GM12878 (cell line): ENCODE results near the gene RFX3. TPM values are rescaled to one million over a fixed set of nuclear protein-coding genes. Genes with fewer than 3 reads are reported as not detected.

Experiments
- ATAC-seq: fragments of 200-7000 bp; cut with Tn5 transposase; 3 replicates; pipeline ENCODE4 v1.9.1; 2020; ENCODE audit warnings: mild to moderate bottlenecking, moderate library complexity
- BruUV-seq: library from RNA; stranded (reverse); fragments of 400-500 nt; replicated peaks from 2 replicates; lab custom pipeline; 2021; lab: Mats Ljungman, UMichigan
- CTCF ChIA-PET: fragments of 300-600 bp; sonication (Branson Sonifier 250); formaldehyde crosslinking; extraction: SDS; loops from one replicate; lab custom pipeline; 2021; ENCODE audit warnings: inconsistent platforms; lab: Yijun Ruan, JAX
- POLR2A ChIA-PET: fragments of 350-600 bp; formaldehyde crosslinking; extraction: SDS; loops from one replicate; lab custom pipeline; 2021; ENCODE audit warnings: inconsistent platforms; lab: Charles Lee
- RAD21 ChIA-PET: fragments of 300-600 bp; sonication (Branson Sonifier 250); formaldehyde crosslinking; loops from one replicate; lab custom pipeline; 2023; ENCODE audit warnings: antibody characterized with exemption; ENCODE audit not compliant: unreplicated experiment; lab: Charles Lee
- SMC1A ChIA-PET: fragments of 300-600 bp; sonication (Branson Sonifier 250); formaldehyde crosslinking; loops from one replicate; lab custom pipeline; 2023; ENCODE audit not compliant: unreplicated experiment, uncharacterized antibody; lab: Charles Lee
- DNase-seq: peaks from one replicate; pipeline ENCODE4 v3.0.0-alpha.2; 2011; ENCODE audit warnings: low read depth, low spot score
- FAIRE-seq: peaks from 3 replicates; lab custom pipeline; 2011; peaks lifted over from hg19 to GRCh38; lab: Jason Lieb, UNC
- H2AFZ ChIP-seq: 2 replicates; pipeline ENCODE4 v1.6.0; 2011; ENCODE audit warnings: low read depth, low read length, control low read depth; ENCODE audit not compliant: control insufficient read depth
- H3K27ac ChIP-seq: 2 replicates; pipeline ENCODE4 v1.5.1; 2011; ENCODE audit warnings: control low read depth; ENCODE audit not compliant: control insufficient read depth, insufficient read depth
- H3K27me3 ChIP-seq, 2 experiments: replicated peaks in 1 of 2; 2 replicates each; pipeline versions ENCODE4 v1.6.0 to v1.6.1; 2011; ENCODE audit warnings: low read length in 1 of 2; ENCODE audit not compliant: control insufficient read depth in 2 of 2, insufficient read depth in 2 of 2
- H3K36me3 ChIP-seq, 2 experiments: 2 replicates each; pipeline ENCODE4 v1.5.1; 2011; ENCODE audit warnings: low read length in 1 of 2; ENCODE audit not compliant: control insufficient read depth in 2 of 2, insufficient read depth in 2 of 2
- H3K4me1 ChIP-seq: 2 replicates; pipeline ENCODE4 v1.6.1; 2011; ENCODE audit warnings: mild to moderate bottlenecking, low read length, moderate library complexity, mixed read lengths; ENCODE audit not compliant: control insufficient read depth, insufficient read depth
- H3K4me2 ChIP-seq: 2 replicates; pipeline ENCODE4 v1.6.0; 2011; ENCODE audit warnings: control low read depth; ENCODE audit not compliant: control insufficient read depth, insufficient read depth
- H3K4me3 ChIP-seq: fragments of 200-600 bp; sonication (generic); 2 replicates; pipeline ENCODE4 v1.5.1; 2016
- H3K79me2 ChIP-seq: 2 replicates; pipeline ENCODE4 v1.6.0; 2011; ENCODE audit warnings: low read length; ENCODE audit not compliant: control insufficient read depth, insufficient read depth
- H3K9ac ChIP-seq: 2 replicates; pipeline ENCODE4 v1.8.0; 2011; ENCODE audit warnings: low read length, control low read depth, mixed read lengths; ENCODE audit not compliant: control insufficient read depth, insufficient read depth
- H3K9me3 ChIP-seq: replicated peaks from 3 replicates; pipeline ENCODE4 v1.5.1; 2011; ENCODE audit warnings: mild to moderate bottlenecking, low read length; ENCODE audit not compliant: control insufficient read depth, insufficient read depth
- H4K20me1 ChIP-seq: 2 replicates; pipeline ENCODE4 v1.6.0; 2011; ENCODE audit not compliant: control insufficient read depth, insufficient read depth
- BACH1 ChIP-seq: fragments of 450-650 bp; IDR thresholded peaks from 2 replicates; pipeline ENCODE4 v1.6.1; 2017; ENCODE audit warnings: mild to moderate bottlenecking, borderline replicate concordance
- CHD4 ChIP-seq: fragments of 200-600 bp; sonication (generic); IDR thresholded peaks from 2 replicates; pipeline ENCODE4 v1.6.1; 2016; ENCODE audit warnings: mild to moderate bottlenecking
- E2F8 ChIP-seq: fragments of 450-650 bp; IDR thresholded peaks from 2 replicates; pipeline ENCODE4 v1.6.1; 2018; ENCODE audit warnings: mild to moderate bottlenecking, low read depth, moderate library complexity; ENCODE audit not compliant: partially characterized antibody
- NFYA ChIP-seq: IDR thresholded peaks from 2 replicates; pipeline ENCODE4 v1.6.1; 2011; ENCODE audit warnings: low read depth, mild to moderate bottlenecking, low read length, improper control_type of control experiment, borderline replicate concordance
- NRF1 ChIP-seq: conservative IDR thresholded peaks from 2 replicates; pipeline ENCODE4 v1.6.1; 2011; ENCODE audit warnings: mild to moderate bottlenecking, low read depth, low read length, improper control_type of control experiment
- POLR2AphosphoS2 ChIP-seq: IDR thresholded peaks from 2 replicates; pipeline ENCODE4 v1.6.1; 2011; ENCODE audit warnings: low read depth, mild to moderate bottlenecking, low read length, improper control_type of control experiment, moderate library complexity
- WGBS: methylation state at CpG from one replicate; pipeline ENCODE4 v1.1.6; 2016; ENCODE audit warnings: low lambda C conversion rate; ENCODE audit not compliant: insufficient replicate concordance, insufficient coverage; ENCODE audit errors: missing lambda C conversion rate; 5-methylcytosine and 5-hydroxymethylcytosine counted together
- in situ Hi-C: fragments of 300-500 bp; cut with MboI; formaldehyde crosslinking; loops from 9 replicates; pipeline ENCODE4 v1.14.3; 2018; ENCODE audit warnings: mixed read lengths
- intact Hi-C: fragments of 100-400 bp; cut with micrococcal nuclease; formaldehyde crosslinking; loops from one replicate; pipeline ENCODE4 v1.14.2; 2022; ENCODE audit not compliant: unreplicated experiment
- polyA plus RNA-seq, 11 experiments: library from polyadenylated mRNA; depleted of rRNA in 4 of 11; unstranded in 6 of 11; stranded (reverse) in 5 of 11; fragments of >200 nt; fragmentation: Nextera tagmentation in 4 of 11; fragmentation: Illumina TruSeq in 1 of 11; extraction: Ambion mirVana in 4 of 11; extraction: Trizol in 1 of 11; gene quantifications; 1 replicate in 1 of 11; 2 replicates in 10 of 11; pipeline versions ENCODE4 v1.2.1 to v1.2.3, GENCODE V29; 2011 to 2016; ENCODE audit warnings: inconsistent platforms in 2 of 11, missing spikeins in 2 of 11, low read depth in 1 of 11
- total RNA-seq, 4 experiments: library from RNA; depleted of rRNA in 3 of 4; stranded (reverse); fragments of >200 nt in 3 of 4; fragmentation: Illumina TruSeq in 1 of 4; extraction: Trizol in 1 of 4; gene quantifications; 2 replicates each; pipeline versions ENCODE4 v1.2.1 to v1.2.3, GENCODE V29; 2013 to 2021
- TF ChIP-seq, protein P1 (sequence below): fragments of 450-650 bp; IDR thresholded peaks from 2 replicates; pipeline ENCODE4 v1.6.1; 2014; ENCODE audit warnings: mild to moderate bottlenecking
- TF ChIP-seq, protein P2 (sequence below): fragments of 450-650 bp; IDR thresholded peaks from 2 replicates; pipeline ENCODE4 v1.6.1; 2018; ENCODE audit warnings: borderline replicate concordance, mild to moderate bottlenecking; ENCODE audit not compliant: partially characterized antibody
- TF ChIP-seq, protein P3 (sequence below): fragments of 450-650 bp; IDR thresholded peaks from 2 replicates; pipeline ENCODE4 v1.6.1; 2017; ENCODE audit warnings: borderline replicate concordance
- TF ChIP-seq, protein P4 (sequence below): IDR thresholded peaks from 2 replicates; pipeline ENCODE4 v1.6.1; 2012; ENCODE audit warnings: improper control_type of control experiment, low read depth, low read length; ENCODE audit not compliant: insufficient replicate concordance

The RFX3 gene
- total and polyA plus RNA-seq, 10 of the 15 experiments (the other 5 are each of a cell fraction or from before 2014, with no cell fraction given), result 1.2 to 26.4 (median 6.7) TPM

GRCh38 chr9:3321186-3321585 lies 204.6 kb downstream of the RFX3 start:
- 100% methylated on average over 4 of the region's 4 CpGs for WGBS
- ChIA-PET CTCF (interaction anchor here (0.9 to 1.3 kb wide), 3 partner anchors 80 to 120 kb away, joined by 3 read pairs; no protein-coding TSS in a partner anchor), RAD21 (no interaction called here), POLR2A (no interaction called here), SMC1A (interaction anchor here (1.4 kb wide), 1 partner anchor 66 kb away, joined by 3 read pairs; no protein-coding TSS in a partner anchor)
- BruUV-seq, result no TSS peak
- no peaks in the 10 kb centered on the region for H4K20me1 ChIP-seq
- ATAC-seq, result no peak
- H3K4me2 ChIP-seq, result no peak overlapping the region
- H2AFZ ChIP-seq, result no peak overlapping the region
- H3K79me2 ChIP-seq, result no peaks in the 10 kb centered on the region
- intact Hi-C loops (no loop called here), in situ Hi-C loops (no loop called here)
- H3K36me3 ChIP-seq, result no peaks in the 10 kb centered on the region; a peak in 1 of 4 replicates
- DNase-seq, result no peak
- H3K27ac ChIP-seq, result no peak overlapping the region
- no peaks in the 10 kb centered on the region for H3K4me1 ChIP-seq
- no peak overlapping the region for H3K4me3 ChIP-seq
- H3K27me3 ChIP-seq, result no peaks in the 10 kb centered on the region
- FAIRE-seq, result no peak
- H3K9me3 ChIP-seq, result no peaks in the 10 kb centered on the region
- no peak overlapping the region for H3K9ac ChIP-seq
- TF ChIP-seq NRF1 (no peak), BACH1 (no peak), NFYA (no peak), E2F8 (no peak), CHD4 (no peak), POLR2AphosphoS2 (no peak)
- TF ChIP-seq, protein P1, sequence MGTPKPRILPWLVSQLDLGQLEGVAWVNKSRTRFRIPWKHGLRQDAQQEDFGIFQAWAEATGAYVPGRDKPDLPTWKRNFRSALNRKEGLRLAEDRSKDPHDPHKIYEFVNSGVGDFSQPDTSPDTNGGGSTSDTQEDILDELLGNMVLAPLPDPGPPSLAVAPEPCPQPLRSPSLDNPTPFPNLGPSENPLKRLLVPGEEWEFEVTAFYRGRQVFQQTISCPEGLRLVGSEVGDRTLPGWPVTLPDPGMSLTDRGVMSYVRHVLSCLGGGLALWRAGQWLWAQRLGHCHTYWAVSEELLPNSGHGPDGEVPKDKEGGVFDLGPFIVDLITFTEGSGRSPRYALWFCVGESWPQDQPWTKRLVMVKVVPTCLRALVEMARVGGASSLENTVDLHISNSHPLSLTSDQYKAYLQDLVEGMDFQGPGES, result no peak
- TF ChIP-seq, protein P2, sequence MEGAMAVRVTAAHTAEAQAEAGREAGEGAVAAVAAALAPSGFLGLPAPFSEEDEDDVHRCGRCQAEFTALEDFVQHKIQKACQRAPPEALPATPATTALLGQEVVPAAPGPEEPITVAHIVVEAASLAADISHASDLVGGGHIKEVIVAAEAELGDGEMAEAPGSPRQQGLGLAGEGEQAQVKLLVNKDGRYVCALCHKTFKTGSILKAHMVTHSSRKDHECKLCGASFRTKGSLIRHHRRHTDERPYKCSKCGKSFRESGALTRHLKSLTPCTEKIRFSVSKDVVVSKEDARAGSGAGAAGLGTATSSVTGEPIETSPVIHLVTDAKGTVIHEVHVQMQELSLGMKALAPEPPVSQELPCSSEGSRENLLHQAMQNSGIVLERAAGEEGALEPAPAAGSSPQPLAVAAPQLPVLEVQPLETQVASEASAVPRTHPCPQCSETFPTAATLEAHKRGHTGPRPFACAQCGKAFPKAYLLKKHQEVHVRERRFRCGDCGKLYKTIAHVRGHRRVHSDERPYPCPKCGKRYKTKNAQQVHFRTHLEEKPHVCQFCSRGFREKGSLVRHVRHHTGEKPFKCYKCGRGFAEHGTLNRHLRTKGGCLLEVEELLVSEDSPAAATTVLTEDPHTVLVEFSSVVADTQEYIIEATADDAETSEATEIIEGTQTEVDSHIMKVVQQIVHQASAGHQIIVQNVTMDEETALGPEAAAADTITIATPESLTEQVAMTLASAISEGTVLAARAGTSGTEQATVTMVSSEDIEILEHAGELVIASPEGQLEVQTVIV, result no peak
- TF ChIP-seq, protein P3, sequence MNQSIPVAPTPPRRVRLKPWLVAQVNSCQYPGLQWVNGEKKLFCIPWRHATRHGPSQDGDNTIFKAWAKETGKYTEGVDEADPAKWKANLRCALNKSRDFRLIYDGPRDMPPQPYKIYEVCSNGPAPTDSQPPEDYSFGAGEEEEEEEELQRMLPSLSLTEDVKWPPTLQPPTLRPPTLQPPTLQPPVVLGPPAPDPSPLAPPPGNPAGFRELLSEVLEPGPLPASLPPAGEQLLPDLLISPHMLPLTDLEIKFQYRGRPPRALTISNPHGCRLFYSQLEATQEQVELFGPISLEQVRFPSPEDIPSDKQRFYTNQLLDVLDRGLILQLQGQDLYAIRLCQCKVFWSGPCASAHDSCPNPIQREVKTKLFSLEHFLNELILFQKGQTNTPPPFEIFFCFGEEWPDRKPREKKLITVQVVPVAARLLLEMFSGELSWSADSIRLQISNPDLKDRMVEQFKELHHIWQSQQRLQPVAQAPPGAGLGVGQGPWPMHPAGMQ, result no peak
- TF ChIP-seq, protein P4, sequence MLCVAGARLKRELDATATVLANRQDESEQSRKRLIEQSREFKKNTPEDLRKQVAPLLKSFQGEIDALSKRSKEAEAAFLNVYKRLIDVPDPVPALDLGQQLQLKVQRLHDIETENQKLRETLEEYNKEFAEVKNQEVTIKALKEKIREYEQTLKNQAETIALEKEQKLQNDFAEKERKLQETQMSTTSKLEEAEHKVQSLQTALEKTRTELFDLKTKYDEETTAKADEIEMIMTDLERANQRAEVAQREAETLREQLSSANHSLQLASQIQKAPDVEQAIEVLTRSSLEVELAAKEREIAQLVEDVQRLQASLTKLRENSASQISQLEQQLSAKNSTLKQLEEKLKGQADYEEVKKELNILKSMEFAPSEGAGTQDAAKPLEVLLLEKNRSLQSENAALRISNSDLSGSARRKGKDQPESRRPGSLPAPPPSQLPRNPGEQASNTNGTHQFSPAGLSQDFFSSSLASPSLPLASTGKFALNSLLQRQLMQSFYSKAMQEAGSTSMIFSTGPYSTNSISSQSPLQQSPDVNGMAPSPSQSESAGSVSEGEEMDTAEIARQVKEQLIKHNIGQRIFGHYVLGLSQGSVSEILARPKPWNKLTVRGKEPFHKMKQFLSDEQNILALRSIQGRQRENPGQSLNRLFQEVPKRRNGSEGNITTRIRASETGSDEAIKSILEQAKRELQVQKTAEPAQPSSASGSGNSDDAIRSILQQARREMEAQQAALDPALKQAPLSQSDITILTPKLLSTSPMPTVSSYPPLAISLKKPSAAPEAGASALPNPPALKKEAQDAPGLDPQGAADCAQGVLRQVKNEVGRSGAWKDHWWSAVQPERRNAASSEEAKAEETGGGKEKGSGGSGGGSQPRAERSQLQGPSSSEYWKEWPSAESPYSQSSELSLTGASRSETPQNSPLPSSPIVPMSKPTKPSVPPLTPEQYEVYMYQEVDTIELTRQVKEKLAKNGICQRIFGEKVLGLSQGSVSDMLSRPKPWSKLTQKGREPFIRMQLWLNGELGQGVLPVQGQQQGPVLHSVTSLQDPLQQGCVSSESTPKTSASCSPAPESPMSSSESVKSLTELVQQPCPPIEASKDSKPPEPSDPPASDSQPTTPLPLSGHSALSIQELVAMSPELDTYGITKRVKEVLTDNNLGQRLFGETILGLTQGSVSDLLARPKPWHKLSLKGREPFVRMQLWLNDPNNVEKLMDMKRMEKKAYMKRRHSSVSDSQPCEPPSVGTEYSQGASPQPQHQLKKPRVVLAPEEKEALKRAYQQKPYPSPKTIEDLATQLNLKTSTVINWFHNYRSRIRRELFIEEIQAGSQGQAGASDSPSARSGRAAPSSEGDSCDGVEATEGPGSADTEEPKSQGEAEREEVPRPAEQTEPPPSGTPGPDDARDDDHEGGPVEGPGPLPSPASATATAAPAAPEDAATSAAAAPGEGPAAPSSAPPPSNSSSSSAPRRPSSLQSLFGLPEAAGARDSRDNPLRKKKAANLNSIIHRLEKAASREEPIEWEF, result no peak
